ENCODE measurements around the gene CPNE7.

CPNE7 gene

DNA sequence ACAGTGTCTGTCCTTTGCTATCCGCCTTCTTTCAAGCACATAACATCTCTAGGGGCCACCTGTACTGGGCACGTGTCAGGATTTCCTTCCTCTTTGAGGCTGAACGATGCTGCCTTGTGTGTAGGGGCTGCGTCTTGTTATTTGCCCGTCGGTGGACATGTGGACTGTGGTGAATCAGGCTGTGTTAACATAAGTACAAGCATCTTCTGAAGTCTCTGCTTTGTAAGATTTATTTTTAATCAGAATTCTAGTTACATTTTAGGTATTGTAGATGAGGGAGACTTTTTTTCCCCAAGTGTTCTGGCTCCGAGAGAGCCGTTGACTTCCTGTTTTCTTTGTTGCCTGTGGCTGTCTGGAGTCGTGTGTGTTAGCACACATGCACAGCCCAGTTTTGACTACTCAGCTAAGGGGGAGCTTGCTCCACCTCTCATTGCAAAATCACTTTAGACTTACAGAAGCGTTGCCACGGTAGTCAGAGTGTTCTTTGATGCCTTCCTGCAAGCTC is 41.3 kb upstream of the CPNE7 start:
- TF ChIP-seq, protein P1, sequence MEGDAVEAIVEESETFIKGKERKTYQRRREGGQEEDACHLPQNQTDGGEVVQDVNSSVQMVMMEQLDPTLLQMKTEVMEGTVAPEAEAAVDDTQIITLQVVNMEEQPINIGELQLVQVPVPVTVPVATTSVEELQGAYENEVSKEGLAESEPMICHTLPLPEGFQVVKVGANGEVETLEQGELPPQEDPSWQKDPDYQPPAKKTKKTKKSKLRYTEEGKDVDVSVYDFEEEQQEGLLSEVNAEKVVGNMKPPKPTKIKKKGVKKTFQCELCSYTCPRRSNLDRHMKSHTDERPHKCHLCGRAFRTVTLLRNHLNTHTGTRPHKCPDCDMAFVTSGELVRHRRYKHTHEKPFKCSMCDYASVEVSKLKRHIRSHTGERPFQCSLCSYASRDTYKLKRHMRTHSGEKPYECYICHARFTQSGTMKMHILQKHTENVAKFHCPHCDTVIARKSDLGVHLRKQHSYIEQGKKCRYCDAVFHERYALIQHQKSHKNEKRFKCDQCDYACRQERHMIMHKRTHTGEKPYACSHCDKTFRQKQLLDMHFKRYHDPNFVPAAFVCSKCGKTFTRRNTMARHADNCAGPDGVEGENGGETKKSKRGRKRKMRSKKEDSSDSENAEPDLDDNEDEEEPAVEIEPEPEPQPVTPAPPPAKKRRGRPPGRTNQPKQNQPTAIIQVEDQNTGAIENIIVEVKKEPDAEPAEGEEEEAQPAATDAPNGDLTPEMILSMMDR (IDR thresholded peaks at IDR 0.05), result no peak
- no peaks in the 10 kb centered on the region for H3K9me3 ChIP-seq (ENCODE audit: control insufficient read depth, low read length)
- no peaks in the 10 kb centered on the region for H3K36me3 ChIP-seq (ENCODE audit: control insufficient read depth, insufficient read depth, low read length)

DNA sequence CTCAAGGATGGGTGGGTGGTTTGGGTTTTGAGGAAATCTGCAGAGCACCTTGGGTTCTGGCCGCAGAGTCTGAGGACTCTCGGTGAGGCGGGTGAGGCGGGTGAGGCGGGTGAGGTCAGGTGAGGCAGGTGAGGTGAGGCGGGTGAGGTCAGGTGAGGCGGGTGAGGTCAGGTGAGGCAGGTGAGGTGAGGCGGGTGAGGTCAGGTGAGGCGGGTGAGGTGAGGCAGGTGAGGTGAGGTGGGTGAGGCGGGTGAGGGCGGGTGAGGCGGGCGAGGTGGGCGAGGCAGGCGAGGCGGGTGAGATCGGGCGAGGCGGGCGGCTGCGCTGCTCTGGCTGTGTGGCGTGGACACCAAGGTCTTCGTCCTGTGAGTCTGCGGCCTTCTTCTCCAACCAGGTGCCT is 39.2 kb upstream of the CPNE7 start:
- H2AFZ ChIP-seq, result no peak overlapping the region
- no peak overlapping the region for H3K9ac ChIP-seq

More for the DNA sequence above, 41.3 kb upstream of the CPNE7 start:
- H3K79me2 ChIP-seq, result peaks cover 18% of the 10 kb centered on the region
- no peaks in the 10 kb centered on the region for H3K27me3 ChIP-seq (ENCODE audit: control insufficient read depth, insufficient read depth, low read length)
- H2AFZ ChIP-seq, result no peak overlapping the region
- H3K4me2 ChIP-seq (ENCODE audit: low read length), result no peak overlapping the region
- no peaks in the 10 kb centered on the region for H3K4me1 ChIP-seq
- no peak overlapping the region for H3K4me3 ChIP-seq (ENCODE audit: low read depth, low read length)
- H3K27ac ChIP-seq, result no peak overlapping the region
- H3K9ac ChIP-seq, result no peak overlapping the region

DNA sequence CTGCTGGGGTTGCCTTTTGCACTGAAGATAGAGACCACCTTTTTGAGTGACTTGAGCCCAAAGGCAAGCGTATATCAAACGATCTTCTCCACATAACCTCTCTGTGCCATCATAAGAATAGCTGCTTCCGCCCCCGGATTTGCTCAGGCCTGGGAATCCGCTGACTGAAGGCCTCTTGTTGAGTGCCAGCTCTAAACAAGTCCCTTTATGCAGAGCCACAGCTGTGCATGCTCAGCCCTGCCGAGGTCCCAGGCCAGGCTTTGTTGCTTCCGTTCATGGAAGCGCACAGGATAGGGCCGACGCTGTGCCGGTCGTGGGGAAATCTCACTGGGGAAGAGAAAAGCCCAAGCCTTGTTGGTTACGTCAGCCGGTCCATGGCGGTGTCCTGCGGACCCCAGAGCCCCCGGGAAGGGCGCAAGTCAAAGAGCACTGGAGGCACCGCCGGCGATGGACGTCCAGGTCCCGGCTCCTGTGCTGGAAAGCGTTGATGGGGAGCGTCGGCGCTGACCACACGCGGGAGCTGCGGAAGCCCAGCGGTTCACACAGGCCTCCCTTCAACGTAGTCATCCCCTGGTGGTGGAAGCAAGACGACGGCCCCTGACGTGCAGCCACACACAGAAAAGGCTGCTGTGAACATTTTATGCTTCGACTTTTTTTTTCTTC is 38.5 kb upstream of the CPNE7 start:
- H3K27me3 ChIP-seq (ENCODE audit: control insufficient read depth, insufficient read depth, low read length), result no peaks in the 10 kb centered on the region
- no peak overlapping the region for H3K4me2 ChIP-seq (ENCODE audit: low read length)
- TF ChIP-seq, protein P1 (IDR thresholded peaks at IDR 0.05), result no peak
- H3K9ac ChIP-seq, result no peak overlapping the region
- H3K27ac ChIP-seq, result no peak overlapping the region
- H3K4me3 ChIP-seq (ENCODE audit: low read depth, low read length), result no peak overlapping the region
- H3K79me2 ChIP-seq, result peaks cover 16% of the 10 kb centered on the region
- no peaks in the 10 kb centered on the region for H3K36me3 ChIP-seq (ENCODE audit: control insufficient read depth, insufficient read depth, low read length)
- H3K9me3 ChIP-seq (ENCODE audit: control insufficient read depth, low read length), result no peaks in the 10 kb centered on the region
- no peak overlapping the region for H2AFZ ChIP-seq
- no peaks in the 10 kb centered on the region for H3K4me1 ChIP-seq

More for the DNA sequence above, 39.2 kb upstream of the CPNE7 start:
- H3K4me1 ChIP-seq, result no peaks in the 10 kb centered on the region
- peaks cover 18% of the 10 kb centered on the region for H3K79me2 ChIP-seq
- TF ChIP-seq, protein P1 (IDR thresholded peaks at IDR 0.05), result no peak
- no peaks in the 10 kb centered on the region for H3K27me3 ChIP-seq (ENCODE audit: control insufficient read depth, insufficient read depth, low read length)
- no peak overlapping the region for H3K4me3 ChIP-seq (ENCODE audit: low read depth, low read length)
- H3K27ac ChIP-seq, result no peak overlapping the region
- no peak overlapping the region for H3K4me2 ChIP-seq (ENCODE audit: low read length)
- H3K9me3 ChIP-seq (ENCODE audit: control insufficient read depth, low read length), result no peaks in the 10 kb centered on the region
- no peaks in the 10 kb centered on the region for H3K36me3 ChIP-seq (ENCODE audit: control insufficient read depth, insufficient read depth, low read length)

DNA sequence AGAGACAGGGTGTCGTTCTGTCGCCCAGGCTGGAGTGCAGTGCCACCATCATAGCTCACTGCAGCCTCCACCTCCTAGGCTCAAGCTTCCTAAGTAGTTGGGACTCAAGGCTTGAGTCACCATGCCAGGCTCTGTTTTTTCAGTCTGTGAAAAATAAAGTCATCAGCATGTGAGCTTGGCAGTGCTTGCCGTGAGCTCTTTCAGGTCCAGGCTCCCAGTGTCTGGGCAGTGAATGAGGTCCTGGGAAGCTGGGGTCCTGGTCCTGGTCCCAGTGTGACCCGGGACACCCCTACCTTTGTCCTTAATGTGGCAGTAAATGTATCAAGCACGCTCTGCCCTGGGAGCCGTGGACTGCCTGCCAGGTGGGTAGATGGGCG is 38.0 kb upstream of the CPNE7 start:
- H2AFZ ChIP-seq, result no peak overlapping the region
- no peaks in the 10 kb centered on the region for H3K27me3 ChIP-seq (ENCODE audit: control insufficient read depth, insufficient read depth, low read length)
- H3K36me3 ChIP-seq (ENCODE audit: control insufficient read depth, insufficient read depth, low read length), result no peaks in the 10 kb centered on the region
- TF ChIP-seq, protein P1 (IDR thresholded peaks at IDR 0.05), result no peak
- H3K4me1 ChIP-seq, result no peaks in the 10 kb centered on the region
- H3K9ac ChIP-seq, result no peak overlapping the region
- H3K9me3 ChIP-seq (ENCODE audit: control insufficient read depth, low read length), result no peaks in the 10 kb centered on the region
- no peak overlapping the region for H3K27ac ChIP-seq
- no peak overlapping the region for H3K4me3 ChIP-seq (ENCODE audit: low read depth, low read length)
- peaks cover 16% of the 10 kb centered on the region for H3K79me2 ChIP-seq
- no peak overlapping the region for H3K4me2 ChIP-seq (ENCODE audit: low read length)

DNA sequence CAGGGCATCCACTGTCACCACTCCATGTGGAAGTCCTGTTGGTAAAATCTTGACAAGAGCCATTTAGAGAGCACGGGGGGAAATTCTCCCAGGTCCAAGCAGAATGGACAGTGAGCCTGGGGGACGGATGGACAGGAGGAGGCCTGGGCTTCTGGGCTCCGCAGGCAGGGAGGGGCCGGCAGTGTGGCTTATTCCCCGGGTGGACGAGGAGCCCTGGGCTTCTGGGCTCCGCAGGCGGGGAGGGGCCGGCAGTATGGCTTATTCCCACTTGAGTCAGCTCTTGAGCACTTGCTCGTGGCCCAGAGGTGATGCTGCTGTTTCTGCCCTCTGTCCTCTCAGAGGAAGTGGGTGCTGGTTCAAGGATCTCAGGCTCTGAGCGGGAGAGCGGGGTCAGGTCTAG is 37.3 kb upstream of the CPNE7 start:
- H3K27ac ChIP-seq, result no peak overlapping the region
- no peak overlapping the region for H3K9ac ChIP-seq
- H3K4me1 ChIP-seq, result no peaks in the 10 kb centered on the region
- H3K79me2 ChIP-seq, result peaks cover 16% of the 10 kb centered on the region
- no peaks in the 10 kb centered on the region for H3K9me3 ChIP-seq (ENCODE audit: control insufficient read depth, low read length)
- TF ChIP-seq, protein P1 (IDR thresholded peaks at IDR 0.05), result no peak
- H3K4me2 ChIP-seq (ENCODE audit: low read length), result no peak overlapping the region
- no peak overlapping the region for H2AFZ ChIP-seq
- H3K27me3 ChIP-seq (ENCODE audit: control insufficient read depth, insufficient read depth, low read length), result no peaks in the 10 kb centered on the region
- no peaks in the 10 kb centered on the region for H3K36me3 ChIP-seq (ENCODE audit: control insufficient read depth, insufficient read depth, low read length)
- H3K4me3 ChIP-seq (ENCODE audit: low read depth, low read length), result no peak overlapping the region
